GM21825 (cell line): Measurements from ENCODE around the gene MYMX.
"Not testable (repeated sequence)": the region's sequence is repeated elsewhere in the genome, so short reads cannot be mapped to it uniquely, and the experiment has no call there.

Source experiments
- ATAC-seq: cut with Tn5 transposase; IDR thresholded peaks from one replicate; pipeline ENCODE4 v1.9.1; 2021; ENCODE audit warnings: mild to moderate bottlenecking, moderate library complexity; ENCODE audit not compliant: unreplicated experiment

The MYMX gene

GRCh38 chr6:44216677-44217331 lies at the start of gene MYMX:
TSS of gene MYMX (plus strand) at chr6:44216926. CDS start at chr6:44217472, 546 bp downstream.
- ATAC-seq, result no peak

DNA sequence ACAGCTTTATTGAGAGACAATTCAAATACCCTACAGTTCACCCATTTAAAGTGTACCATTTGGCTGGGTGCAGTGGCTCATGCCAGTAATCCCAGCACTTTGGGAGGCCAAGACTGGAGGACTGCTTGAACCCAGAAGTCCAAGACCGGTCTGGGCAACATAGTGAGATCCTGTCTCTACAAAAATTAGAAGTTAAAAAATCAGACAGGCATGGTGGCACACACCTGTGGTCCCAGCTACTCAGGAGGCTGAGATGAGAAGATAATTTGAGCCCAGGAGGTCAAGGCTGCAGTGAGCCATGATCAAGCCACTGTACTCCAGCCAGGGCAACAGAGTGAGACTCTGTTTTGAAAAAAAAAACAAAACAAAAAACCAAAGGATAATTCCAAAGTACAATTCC lies 49.2 kb upstream of the MYMX start:
- no peak for ATAC-seq

DNA sequence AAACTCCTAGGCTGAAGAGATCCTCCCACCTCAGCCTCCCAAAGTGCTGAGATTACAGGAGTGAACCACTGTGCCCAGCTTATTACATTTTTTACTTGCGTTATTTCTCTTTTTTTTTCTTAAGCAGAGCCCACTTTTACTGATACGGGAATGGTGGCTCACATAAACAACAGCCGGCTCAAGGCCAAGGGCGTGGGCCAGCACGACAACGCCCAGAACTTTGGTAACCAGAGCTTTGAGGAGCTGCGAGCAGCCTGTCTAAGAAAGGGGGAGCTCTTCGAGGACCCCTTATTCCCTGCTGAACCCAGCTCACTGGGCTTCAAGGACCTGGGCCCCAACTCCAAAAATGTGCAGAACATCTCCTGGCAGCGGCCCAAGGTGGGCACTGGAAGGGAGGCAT lies 47.6 kb upstream of the MYMX start:
- no peak for ATAC-seq

- ATAC-seq, result no peak
These were observed 46.7 kb upstream of the MYMX start for GRCh38 chr6:44169886-44170570.

DNA sequence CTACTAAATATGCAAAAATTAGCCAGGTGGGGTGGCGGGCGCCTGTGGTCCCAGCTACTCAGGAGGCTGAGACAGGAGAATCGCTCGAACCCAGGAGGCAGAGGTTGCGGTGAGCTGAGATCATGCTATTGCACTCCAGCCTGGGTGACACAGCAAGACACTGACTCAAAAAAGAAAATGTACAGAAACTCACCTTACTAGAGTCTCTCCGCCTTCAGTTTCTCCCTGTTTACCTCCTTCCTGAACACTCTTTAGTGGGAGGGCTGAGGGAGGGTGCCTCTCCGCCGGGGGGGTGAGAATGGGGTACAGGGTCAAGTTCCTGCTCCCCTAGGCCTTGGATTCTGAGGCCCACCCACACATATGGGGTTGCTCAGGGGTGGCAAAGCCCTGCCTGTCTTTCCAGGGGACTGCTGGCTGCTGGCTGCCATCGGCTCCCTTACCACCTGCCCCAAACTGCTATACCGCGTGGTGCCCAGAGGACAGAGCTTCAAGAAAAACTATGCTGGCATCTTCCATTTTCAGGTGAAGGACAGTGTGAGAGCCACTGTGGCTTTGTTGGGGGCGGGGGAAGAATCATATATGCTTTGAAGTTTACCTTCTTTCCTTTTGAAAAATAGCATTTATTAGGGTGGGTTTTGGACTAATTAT lies 44.7 kb upstream of the MYMX start:
- no peak for ATAC-seq

DNA sequence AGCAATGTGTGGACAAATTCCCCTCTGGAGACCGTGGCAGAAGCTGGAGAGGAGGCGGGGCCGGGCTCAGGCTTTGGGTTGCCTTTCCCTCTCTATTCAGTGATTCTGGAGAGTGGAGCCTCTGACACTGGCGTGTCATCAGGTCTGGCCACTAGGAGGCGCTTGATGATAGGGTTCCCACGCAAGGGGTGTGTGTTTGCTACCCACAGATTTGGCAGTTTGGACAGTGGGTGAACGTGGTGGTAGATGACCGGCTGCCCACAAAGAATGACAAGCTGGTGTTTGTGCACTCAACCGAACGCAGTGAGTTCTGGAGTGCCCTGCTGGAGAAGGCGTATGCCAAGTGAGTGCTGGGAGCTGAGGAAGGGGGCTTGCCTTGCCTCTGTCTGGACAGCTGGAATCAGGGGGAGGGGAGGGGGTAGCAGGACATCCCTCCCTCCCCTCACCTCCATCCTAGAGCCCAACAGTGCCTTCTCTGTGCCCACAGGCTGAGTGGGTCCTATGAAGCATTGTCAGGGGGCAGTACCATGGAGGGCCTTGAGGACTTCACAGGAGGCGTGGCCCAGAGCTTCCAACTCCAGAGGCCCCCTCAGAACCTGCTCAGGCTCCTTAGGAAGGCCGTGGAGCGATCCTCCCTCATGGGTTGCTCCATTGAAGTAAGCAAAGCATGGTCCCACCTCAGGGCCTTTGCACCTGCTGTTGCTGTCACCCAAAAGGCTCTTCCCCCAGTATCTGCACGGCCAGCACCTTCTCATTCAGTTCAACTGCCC lies 43.8 kb upstream of the MYMX start:
- ATAC-seq, result peak; percentile 51

GRCh38 chr6:44176130-44176761 lies 40.5 kb upstream of the MYMX start:
- no peak for ATAC-seq

GRCh38 chr6:44176762-44177509 lies 39.8 kb upstream of the MYMX start:
- ATAC-seq, result peak; percentile 38

- ATAC-seq, result no peak
These were observed 38.9 kb upstream of the MYMX start for GRCh38 chr6:44177691-44178423.

DNA sequence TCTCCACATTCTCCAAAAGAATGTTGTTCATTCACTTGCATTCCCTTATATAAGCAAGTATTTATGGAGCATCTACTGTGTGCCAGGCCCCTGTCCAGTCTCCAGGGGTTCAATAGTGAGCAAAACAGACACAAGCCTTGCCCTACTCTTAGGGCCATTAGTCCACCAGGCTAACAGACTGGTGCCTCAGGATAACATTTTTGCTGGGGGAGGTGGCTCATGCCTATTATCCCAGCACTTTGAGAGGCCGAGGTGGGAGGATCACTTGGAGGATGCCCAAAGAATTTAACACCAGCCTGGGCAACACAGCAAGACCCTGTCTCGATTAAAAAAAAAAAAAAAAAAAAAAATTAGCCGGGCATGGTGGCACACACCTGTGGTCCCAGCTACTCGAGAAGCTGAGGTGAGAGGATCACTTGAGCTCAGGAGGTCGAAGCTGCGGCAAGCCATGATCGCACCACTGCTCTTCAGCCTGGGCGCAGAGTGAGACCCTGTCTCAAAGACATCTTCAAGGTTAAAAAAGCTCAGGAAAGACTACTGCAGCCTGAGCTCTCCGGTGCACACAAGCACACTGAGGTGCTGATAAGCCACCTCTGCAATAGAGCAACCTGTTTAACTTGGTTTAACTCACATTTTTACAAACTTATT lies 38.2 kb upstream of the MYMX start:
- no peak for ATAC-seq

DNA sequence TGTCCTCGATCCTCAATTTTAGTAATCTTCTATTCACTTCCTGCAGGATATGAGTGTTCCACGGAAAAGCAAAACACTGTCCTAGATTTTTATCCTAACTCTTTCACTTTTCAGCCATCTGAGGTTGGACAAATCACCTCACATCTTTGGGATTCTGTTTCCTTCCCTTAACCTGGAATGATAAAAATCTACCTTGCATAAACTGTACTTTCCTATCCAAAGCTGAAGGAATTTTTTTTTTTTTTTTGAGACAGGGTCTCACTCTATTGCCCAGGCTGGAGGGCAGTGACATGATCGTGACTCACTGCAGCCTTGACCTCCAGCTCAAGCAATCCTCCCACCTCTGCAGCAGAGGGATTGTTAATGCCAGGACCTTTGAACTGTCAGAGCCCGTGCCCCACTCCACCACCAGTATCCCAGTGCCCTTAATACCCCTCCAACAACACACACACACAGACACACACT lies 37.6 kb upstream of the MYMX start:
- ATAC-seq, result no peak

GRCh38 chr6:44179648-44180047 lies 37.1 kb upstream of the MYMX start:
- ATAC-seq, result no peak

DNA sequence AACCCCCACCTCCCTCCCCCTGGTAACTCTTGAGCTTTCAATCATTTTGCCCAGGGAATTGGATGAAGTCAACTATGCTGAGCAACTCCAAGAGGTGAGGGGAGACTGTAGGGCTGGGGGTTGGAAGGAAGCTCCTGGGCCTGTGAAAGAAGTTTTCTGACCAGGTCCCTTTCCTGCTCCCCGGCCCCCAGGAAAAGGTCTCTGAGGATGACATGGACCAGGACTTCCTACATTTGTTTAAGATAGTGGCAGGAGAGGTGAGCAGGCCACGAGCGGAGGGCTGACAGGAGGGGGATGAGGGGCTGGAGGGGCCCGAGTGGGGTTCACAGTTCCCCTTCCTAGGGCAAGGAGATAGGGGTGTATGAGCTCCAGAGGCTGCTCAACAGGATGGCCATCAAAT lies 36.3 kb upstream of the MYMX start:
- no peak for ATAC-seq

DNA sequence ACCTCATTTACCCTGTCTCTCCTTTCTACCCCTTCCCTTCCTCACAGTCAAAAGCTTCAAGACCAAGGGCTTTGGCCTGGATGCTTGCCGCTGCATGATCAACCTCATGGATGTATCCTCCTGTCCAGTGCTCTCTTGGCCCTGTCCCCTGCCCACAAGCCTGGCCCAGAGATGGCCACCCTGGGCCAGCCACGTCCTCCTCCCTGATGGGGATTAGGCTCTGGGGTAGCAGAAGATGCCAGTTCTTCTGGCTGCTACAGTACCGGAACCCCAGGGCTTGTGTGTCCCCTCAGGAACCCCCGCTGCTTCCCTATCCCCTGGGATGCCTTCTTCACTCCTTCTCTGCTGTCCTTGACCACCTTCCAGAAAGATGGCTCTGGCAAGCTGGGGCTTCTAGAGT lies 35.8 kb upstream of the MYMX start:
- ATAC-seq, result no peak

DNA sequence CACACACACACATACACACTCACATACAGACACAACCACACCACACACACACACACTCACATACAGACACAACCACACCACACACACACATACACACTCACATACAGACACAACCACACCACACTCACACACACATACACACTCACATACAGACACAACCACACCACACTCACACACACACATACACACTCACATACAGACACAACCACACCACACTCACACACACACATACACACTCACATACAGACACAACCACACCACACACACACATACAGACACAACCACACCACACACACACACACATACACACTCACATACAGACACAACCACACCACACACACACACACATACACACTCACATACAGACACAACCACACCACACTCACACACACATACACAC lies 34.9 kb upstream of the MYMX start:
- not testable (repeated sequence) for ATAC-seq

- no peak for ATAC-seq
These were observed 33.8 kb upstream of the MYMX start for GRCh38 chr6:44182911-44183390.

GRCh38 chr6:44183783-44184182 lies 32.9 kb upstream of the MYMX start:
- ATAC-seq, result no peak

- not testable (repeated sequence) for ATAC-seq
These were observed 31.4 kb upstream of the MYMX start for GRCh38 chr6:44185356-44185755.
